Karpas-422 (cell line): ENCODE measurements around the gene ZNHIT1. TPM values are rescaled to one million over a fixed set of nuclear protein-coding genes. Genes with fewer than 3 reads are reported as not detected.

Experiments
- DNase-seq: peaks from one replicate; pipeline ENCODE4 v3.0.0-alpha.2; 2015
- H2AFZ ChIP-seq: fragments of 200-600 bp; sonication (generic); 2 replicates; pipeline ENCODE4 v1.6.1; 2014; ENCODE audit warnings: antibody characterized with exemption, low read length, mixed read lengths
- H3K27ac ChIP-seq: fragments of 200-600 bp; sonication (generic); 2 replicates; pipeline ENCODE4 v1.5.1; 2014; ENCODE audit warnings: mild to moderate bottlenecking, low read length, moderate library complexity
- H3K27me3 ChIP-seq: fragments of 200-600 bp; sonication (generic); 2 replicates; pipeline ENCODE4 v1.6.1; 2014; ENCODE audit warnings: low read length, mixed read lengths
- H3K36me3 ChIP-seq: fragments of 200-600 bp; sonication (generic); 2 replicates; pipeline ENCODE4 v1.6.1; 2014; ENCODE audit warnings: low read length, mixed read lengths; ENCODE audit not compliant: insufficient read depth
- H3K4me1 ChIP-seq: fragments of 200-600 bp; sonication (generic); 2 replicates; pipeline ENCODE4 v1.6.1; 2014; ENCODE audit warnings: mild to moderate bottlenecking, low read length, mixed read lengths
- H3K4me2 ChIP-seq: fragments of 200-600 bp; sonication (generic); 2 replicates; pipeline ENCODE4 v1.6.1; 2014; ENCODE audit warnings: low read length, low read depth, mild to moderate bottlenecking; ENCODE audit not compliant: poor library complexity, severe bottlenecking
- H3K4me3 ChIP-seq: fragments of 200-600 bp; sonication (generic); 2 replicates; pipeline ENCODE4 v1.5.1; 2014; ENCODE audit warnings: mild to moderate bottlenecking, antibody characterized with exemption, low read length, mixed read lengths
- H3K79me2 ChIP-seq: fragments of 200-600 bp; sonication (generic); 2 replicates; pipeline ENCODE4 v1.6.1; 2014; ENCODE audit warnings: mild to moderate bottlenecking, low read length, mixed read lengths
- H3K9ac ChIP-seq: fragments of 200-600 bp; sonication (generic); 2 replicates; pipeline ENCODE4 v1.6.0; 2014; ENCODE audit warnings: low read length
- H3K9me2 ChIP-seq: fragments of 200-600 bp; sonication (generic), shearing (Covaris generic); replicated peaks from 2 replicates; pipeline ENCODE4 v1.6.0; 2014; ENCODE audit warnings: mild to moderate bottlenecking, low read length, moderate library complexity; ENCODE audit not compliant: insufficient read depth
- H3K9me3 ChIP-seq: fragments of 300-700, 200-600 bp; sonication (generic); 2 replicates; pipeline ENCODE4 v1.6.1; 2014; ENCODE audit warnings: low read length, mixed read lengths
- H4K20me1 ChIP-seq: fragments of 200-600 bp; sonication (generic); 2 replicates; pipeline ENCODE4 v1.6.1; 2014; ENCODE audit warnings: mild to moderate bottlenecking, antibody characterized with exemption, low read length, low read depth; ENCODE audit not compliant: insufficient read depth
- total RNA-seq: library from RNA; depleted of rRNA; stranded (reverse); fragments of >200 nt; shearing (Covaris generic); gene quantifications from 2 replicates; pipeline ENCODE4 v1.2.3, GENCODE V29; 2014; ENCODE audit warnings: low replicate concordance

The ZNHIT1 gene
- total RNA-seq, 1 experiment from 2014 or later, result 50.9 TPM

GRCh38 chr7:101172005-101172853 lies 45.7 kb upstream of the ZNHIT1 start:
- H3K36me3 ChIP-seq, result no peaks in the 10 kb centered on the region
- H3K4me1 ChIP-seq, result peaks cover 9% of the 10 kb centered on the region
- no peak overlapping the region for H3K9ac ChIP-seq
- H2AFZ ChIP-seq, result no peak overlapping the region
- H3K4me2 ChIP-seq, result no peak overlapping the region
- H3K9me2 ChIP-seq, result no peaks in the 10 kb centered on the region
- no peaks in the 10 kb centered on the region for H3K9me3 ChIP-seq
- H4K20me1 ChIP-seq, result peaks cover 5% of the 10 kb centered on the region; the same call in 1 of the 2 replicates
- H3K4me3 ChIP-seq, result no peak overlapping the region
- H3K27me3 ChIP-seq, result no peaks in the 10 kb centered on the region
- H3K27ac ChIP-seq, result no peak overlapping the region
- no peaks in the 10 kb centered on the region for H3K79me2 ChIP-seq
- no peak for DNase-seq

GRCh38 chr7:101172854-101173751 lies 44.9 kb upstream of the ZNHIT1 start:
- no peak for DNase-seq
- Histone ChIP-seq H3K36me3 (no peaks in the 10 kb centered on the region), H3K9me3 (no peaks in the 10 kb centered on the region), H3K4me2 (no peak overlapping the region), H2AFZ (no peak overlapping the region), H3K27me3 (no peaks in the 10 kb centered on the region), H3K4me1 (peaks cover 9% of the 10 kb centered on the region), H4K20me1 (no peaks in the 10 kb centered on the region), H3K9ac (no peak overlapping the region), H3K79me2 (no peaks in the 10 kb centered on the region), H3K27ac (no peak overlapping the region), H3K4me3 (no peak overlapping the region), H3K9me2 (no peaks in the 10 kb centered on the region)

- Histone ChIP-seq H3K4me1 (peaks cover 9% of the 10 kb centered on the region), H2AFZ (no peak overlapping the region), H3K9ac (no peak overlapping the region), H3K27ac (no peak overlapping the region), H3K4me2 (no peak overlapping the region), H3K36me3 (no peaks in the 10 kb centered on the region), H4K20me1 (no peaks in the 10 kb centered on the region), H3K27me3 (no peaks in the 10 kb centered on the region), H3K9me2 (no peaks in the 10 kb centered on the region), H3K4me3 (no peak overlapping the region), H3K79me2 (no peaks in the 10 kb centered on the region), H3K9me3 (no peaks in the 10 kb centered on the region)
- DNase-seq, result peak; percentile 73
Measured at GRCh38 chr7:101173752-101174244, 44.2 kb upstream of the ZNHIT1 start.

DNA sequence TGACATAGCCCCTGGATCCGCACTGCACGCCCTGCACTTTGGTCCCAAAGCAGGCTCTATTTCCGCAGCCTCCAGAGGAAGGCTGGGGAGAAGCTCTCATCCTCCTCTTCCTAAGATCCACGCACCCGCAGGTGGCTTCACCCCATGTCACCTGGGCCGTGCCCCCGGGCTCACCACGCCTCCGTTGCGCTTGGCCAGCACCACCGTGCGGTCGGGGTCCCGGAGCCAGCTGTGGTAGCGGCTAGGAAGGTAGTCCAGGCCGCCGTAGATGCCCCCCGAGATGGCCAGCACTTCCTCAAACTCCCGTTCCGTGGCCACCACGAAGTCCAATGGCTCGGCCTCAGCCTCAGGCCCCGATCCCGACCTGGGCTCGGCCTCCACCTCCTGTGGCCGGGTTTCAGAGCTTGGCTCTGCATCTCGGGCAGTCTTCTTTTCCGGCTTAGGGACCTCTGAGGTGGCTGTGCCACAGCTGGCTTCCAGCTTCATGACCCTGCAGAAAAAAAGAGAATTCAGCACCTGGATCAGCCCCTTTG lies 43.6 kb upstream of the ZNHIT1 start:
- Histone ChIP-seq H3K4me1 (peaks cover 7% of the 10 kb centered on the region), H3K4me2 (no peak overlapping the region), H3K9me2 (no peaks in the 10 kb centered on the region), H3K79me2 (no peaks in the 10 kb centered on the region), H3K9ac (no peak overlapping the region), H3K4me3 (no peak overlapping the region), H3K27me3 (no peaks in the 10 kb centered on the region), H2AFZ (no peak overlapping the region), H3K36me3 (no peaks in the 10 kb centered on the region), H4K20me1 (no peaks in the 10 kb centered on the region), H3K9me3 (no peaks in the 10 kb centered on the region), H3K27ac (no peak overlapping the region)
- DNase-seq, result no peak

DNA sequence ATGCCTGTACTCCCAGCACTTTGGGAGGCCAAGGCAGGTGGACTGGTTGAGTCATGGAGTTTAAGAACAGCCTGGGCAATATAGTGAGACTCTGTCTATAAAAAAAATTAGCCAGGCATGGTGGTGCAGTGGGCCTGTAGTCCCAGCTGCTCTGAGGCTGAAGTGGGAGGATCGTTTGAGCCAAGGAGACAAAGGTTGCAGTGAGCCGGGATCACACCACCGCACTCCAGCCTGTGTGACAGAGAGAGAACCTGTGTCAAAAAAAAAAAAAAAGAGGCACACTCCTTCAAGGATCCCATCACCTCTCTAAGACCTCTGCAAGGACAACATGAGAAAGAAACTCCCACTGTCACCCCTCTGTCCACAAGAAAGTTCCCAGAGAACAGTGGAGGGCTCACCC lies 42.3 kb upstream of the ZNHIT1 start:
- no peak overlapping the region for H2AFZ ChIP-seq
- no peaks in the 10 kb centered on the region for H3K4me1 ChIP-seq
- no peak overlapping the region for H3K4me3 ChIP-seq
- no peaks in the 10 kb centered on the region for H3K9me3 ChIP-seq
- no peak overlapping the region for H3K27ac ChIP-seq
- H3K79me2 ChIP-seq, result no peaks in the 10 kb centered on the region
- H3K27me3 ChIP-seq, result no peaks in the 10 kb centered on the region
- DNase-seq, result no peak
- no peak overlapping the region for H3K4me2 ChIP-seq
- H3K36me3 ChIP-seq, result no peaks in the 10 kb centered on the region
- no peaks in the 10 kb centered on the region for H4K20me1 ChIP-seq
- no peak overlapping the region for H3K9ac ChIP-seq
- H3K9me2 ChIP-seq, result no peaks in the 10 kb centered on the region

DNA sequence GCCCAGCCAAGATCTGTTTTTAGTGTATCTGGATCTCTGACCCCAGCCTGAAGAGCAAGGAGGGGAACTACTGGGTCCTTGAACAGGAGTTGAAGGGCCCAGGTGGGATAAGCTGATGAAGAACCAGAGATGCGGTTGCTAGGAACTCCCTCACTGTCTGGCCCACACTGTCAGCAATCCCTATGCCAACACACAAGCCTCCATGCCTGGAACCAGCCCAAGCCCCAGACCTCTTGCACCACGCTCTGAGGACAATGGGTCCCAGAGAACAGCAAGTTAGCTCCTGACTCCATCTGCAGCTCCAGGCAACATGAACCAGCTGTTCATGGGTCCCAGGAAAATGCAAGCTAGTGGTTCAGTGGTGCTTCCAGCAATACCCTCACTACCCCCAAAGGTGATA lies 40.3 kb upstream of the ZNHIT1 start:
- H3K4me3 ChIP-seq, result no peak overlapping the region

DNA sequence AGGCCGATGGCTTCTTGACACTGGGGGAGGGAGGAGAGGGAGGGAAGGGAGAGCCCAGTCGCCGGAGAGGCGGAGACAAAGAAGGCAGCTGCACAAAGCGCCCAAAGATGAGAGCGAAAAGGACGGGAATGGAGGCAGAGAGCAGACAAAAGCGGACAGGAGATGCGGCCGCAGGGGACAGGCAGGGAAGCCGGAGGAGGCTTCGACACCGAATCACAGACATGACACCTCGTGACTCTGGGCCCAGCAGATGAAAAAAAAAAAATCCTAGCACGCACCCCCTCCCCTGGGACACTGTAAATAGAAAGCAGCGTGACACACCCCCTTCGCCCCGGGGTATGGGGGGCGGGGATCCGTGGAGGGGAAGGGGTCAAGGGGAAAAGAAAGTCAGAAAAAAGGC lies 38.8 kb upstream of the ZNHIT1 start:
- H3K4me1 ChIP-seq, result peaks cover 7% of the 10 kb centered on the region
- H3K9me2 ChIP-seq, result no peaks in the 10 kb centered on the region
- H3K9ac ChIP-seq, result no peak overlapping the region
- H3K27me3 ChIP-seq, result no peaks in the 10 kb centered on the region
- H4K20me1 ChIP-seq, result no peaks in the 10 kb centered on the region
- H3K79me2 ChIP-seq, result no peaks in the 10 kb centered on the region
- no peak overlapping the region for H3K4me3 ChIP-seq
- H3K4me2 ChIP-seq, result no peak overlapping the region
- no peaks in the 10 kb centered on the region for H3K36me3 ChIP-seq
- no peaks in the 10 kb centered on the region for H3K9me3 ChIP-seq
- no peak overlapping the region for H3K27ac ChIP-seq
- no peak overlapping the region for H2AFZ ChIP-seq
- DNase-seq, result no peak

More for the DNA sequence above, 40.3 kb upstream of the ZNHIT1 start:
- H4K20me1 ChIP-seq, result no peaks in the 10 kb centered on the region
- no peaks in the 10 kb centered on the region for H3K27me3 ChIP-seq
- H3K4me2 ChIP-seq, result no peak overlapping the region
- no peak for DNase-seq
- no peaks in the 10 kb centered on the region for H3K79me2 ChIP-seq
- peaks cover 5% of the 10 kb centered on the region for H3K4me1 ChIP-seq
- H2AFZ ChIP-seq, result no peak overlapping the region
- no peak overlapping the region for H3K27ac ChIP-seq
- H3K36me3 ChIP-seq, result no peaks in the 10 kb centered on the region
- H3K9me2 ChIP-seq, result no peaks in the 10 kb centered on the region
- no peak overlapping the region for H3K9ac ChIP-seq
- H3K9me3 ChIP-seq, result no peaks in the 10 kb centered on the region

- peaks cover 7% of the 10 kb centered on the region for H3K4me1 ChIP-seq
- no peaks in the 10 kb centered on the region for H3K9me2 ChIP-seq
- DNase-seq, result no peak
- no peaks in the 10 kb centered on the region for H4K20me1 ChIP-seq
- no peak overlapping the region for H3K4me2 ChIP-seq
- H2AFZ ChIP-seq, result no peak overlapping the region
- H3K9me3 ChIP-seq, result no peaks in the 10 kb centered on the region
- H3K36me3 ChIP-seq, result no peaks in the 10 kb centered on the region
- H3K79me2 ChIP-seq, result no peaks in the 10 kb centered on the region
- no peak overlapping the region for H3K27ac ChIP-seq
- no peak overlapping the region for H3K9ac ChIP-seq
- H3K4me3 ChIP-seq, result no peak overlapping the region
- H3K27me3 ChIP-seq, result no peaks in the 10 kb centered on the region
Measured at GRCh38 chr7:101179713-101180112, 38.3 kb upstream of the ZNHIT1 start.
